Astrocyte (in vitro differentiated cells and primary cell): ENCODE measurements around the gene GTPBP6. TPM values are rescaled to one million over a fixed set of nuclear protein-coding genes. Genes with fewer than 3 reads are reported as not detected.

Experiments
- DNase-seq: peaks from one replicate; pipeline ENCODE4 v3.0.0-alpha.2; 2010; ENCODE audit warnings: low read depth
- FAIRE-seq: peaks from 2 replicates; lab custom pipeline; 2011; peaks lifted over from hg19 to GRCh38; lab: Jason Lieb, UNC
- H2AFZ ChIP-seq: 2 replicates; pipeline ENCODE4 v1.6.0; 2012; ENCODE audit warnings: low read depth, low read length, inconsistent platforms
- H3K27ac ChIP-seq: 2 replicates; pipeline ENCODE4 v1.5.1; 2011; ENCODE audit warnings: low read depth, low read length, inconsistent platforms
- H3K27me3 ChIP-seq: 2 replicates; pipeline ENCODE4 v1.6.0; 2011; ENCODE audit warnings: low read length, inconsistent platforms; ENCODE audit not compliant: insufficient read depth
- H3K36me3 ChIP-seq: 2 replicates; pipeline ENCODE4 v1.5.1; 2011; ENCODE audit warnings: low read length, inconsistent platforms; ENCODE audit not compliant: insufficient read depth
- H3K4me1 ChIP-seq: 2 replicates; pipeline ENCODE4 v1.5.1; 2011; ENCODE audit warnings: low read length, inconsistent platforms; ENCODE audit not compliant: insufficient read depth
- H3K4me2 ChIP-seq: 2 replicates; pipeline ENCODE4 v1.6.0; 2012; ENCODE audit warnings: low read length, inconsistent platforms
- H3K4me3 ChIP-seq: 2 replicates; pipeline ENCODE4 v1.5.1; 2011; ENCODE audit warnings: low read depth, mild to moderate bottlenecking, low read length, inconsistent platforms; ENCODE audit not compliant: insufficient read depth
- H3K79me2 ChIP-seq: 2 replicates; pipeline ENCODE4 v1.6.0; 2012; ENCODE audit warnings: mild to moderate bottlenecking, low read length, inconsistent platforms; ENCODE audit not compliant: insufficient read depth
- H3K9ac ChIP-seq: 2 replicates; pipeline ENCODE4 v1.6.0; 2012; ENCODE audit warnings: mild to moderate bottlenecking, low read length, inconsistent platforms
- H3K9me3 ChIP-seq: 2 replicates; pipeline ENCODE4 v1.5.1; 2012; ENCODE audit warnings: low read depth, mild to moderate bottlenecking, low read length, inconsistent platforms; ENCODE audit not compliant: insufficient read depth
- H4K20me1 ChIP-seq: 2 replicates; pipeline ENCODE4 v1.6.0; 2012; ENCODE audit warnings: low read length, inconsistent platforms; ENCODE audit not compliant: insufficient read depth
- H3K27ac Mint-ChIP-seq: one replicate; pipeline ENCODE4 v1.8.0; 2021; ENCODE audit warnings: mild to moderate bottlenecking, mixed read lengths; ENCODE audit not compliant: unreplicated experiment
- H3K27me3 Mint-ChIP-seq: one replicate; pipeline ENCODE4 v1.8.0; 2021; ENCODE audit warnings: low read depth, mixed read lengths; ENCODE audit not compliant: unreplicated experiment
- H3K36me3 Mint-ChIP-seq: one replicate; pipeline ENCODE4 v1.8.0; 2021; ENCODE audit warnings: low read depth, mixed read lengths; ENCODE audit not compliant: unreplicated experiment
- H3K4me1 Mint-ChIP-seq: one replicate; pipeline ENCODE4 v1.8.0; 2021; ENCODE audit warnings: low read depth, mixed read lengths; ENCODE audit not compliant: unreplicated experiment
- H3K4me3 Mint-ChIP-seq: one replicate; pipeline ENCODE4 v1.8.0; 2021; ENCODE audit warnings: mild to moderate bottlenecking, moderate library complexity, mixed read lengths; ENCODE audit not compliant: unreplicated experiment
- H3K9me3 Mint-ChIP-seq: one replicate; pipeline ENCODE4 v1.8.0; 2021; ENCODE audit warnings: mild to moderate bottlenecking, mixed read lengths; ENCODE audit not compliant: unreplicated experiment
- CTCF ChIP-seq: IDR thresholded peaks from 2 replicates; pipeline ENCODE4 v1.5.1; 2011; ENCODE audit warnings: low read depth, mild to moderate bottlenecking, inconsistent platforms, low read length, moderate library complexity; ENCODE audit not compliant: insufficient read depth
- EZH2 ChIP-seq: IDR thresholded peaks from 2 replicates; pipeline ENCODE4 v1.6.1; 2012; ENCODE audit warnings: mild to moderate bottlenecking, low read length, inconsistent platforms; ENCODE audit not compliant: insufficient read depth
- total RNA-seq: library from RNA; stranded (reverse); gene quantifications from 2 replicates; pipeline ENCODE4 v1.2.1, GENCODE V29; 2021

Gene GTPBP6
- total RNA-seq, 1 donor from 2014 or later, result 30.5 TPM

GRCh38 chrX:311156-312129 is 7.2 kb downstream of the GTPBP6 start:
- no peak overlapping the region for H3K9ac ChIP-seq
- H3K4me3 ChIP-seq, result no peak overlapping the region
- DNase-seq, result no peak
- Mint-ChIP-seq H3K9me3 (no peaks in the 10 kb centered on the region), H3K36me3 (peaks cover 11% of the 10 kb centered on the region), H3K4me3 (no peak overlapping the region), H3K27ac (no peak overlapping the region), H3K4me1 (no peaks in the 10 kb centered on the region), H3K27me3 (no peaks in the 10 kb centered on the region)
- peaks cover 16% of the 10 kb centered on the region for H4K20me1 ChIP-seq
- TF ChIP-seq CTCF, result no peak
- TF ChIP-seq EZH2, result no peak
- H3K36me3 ChIP-seq, result peaks cover 18% of the 10 kb centered on the region
- H3K79me2 ChIP-seq, result peaks cover 4% of the 10 kb centered on the region
- no peak for FAIRE-seq
- no peaks in the 10 kb centered on the region for H3K9me3 ChIP-seq
- no peak overlapping the region for H3K4me2 ChIP-seq
- no peaks in the 10 kb centered on the region for H3K4me1 ChIP-seq
- no peak overlapping the region for H3K27ac ChIP-seq
- no peak overlapping the region for H2AFZ ChIP-seq
- H3K27me3 ChIP-seq, result no peaks in the 10 kb centered on the region

- no peak for FAIRE-seq
These were observed 7.9 kb downstream of the GTPBP6 start for GRCh38 chrX:310621-311155.

More at GRCh38 chrX:310621-311155, 7.9 kb downstream of the GTPBP6 start:
- H3K9me3 ChIP-seq, result no peaks in the 10 kb centered on the region
- TF ChIP-seq EZH2, result no peak
- no peak for TF ChIP-seq CTCF
- no peaks in the 10 kb centered on the region for H3K4me1 ChIP-seq
- Mint-ChIP-seq H3K4me1 (no peaks in the 10 kb centered on the region), H3K9me3 (no peaks in the 10 kb centered on the region), H3K4me3 (no peak overlapping the region), H3K27ac (no peak overlapping the region), H3K36me3 (peaks cover 13% of the 10 kb centered on the region), H3K27me3 (no peaks in the 10 kb centered on the region)
- DNase-seq, result no peak
- H3K27me3 ChIP-seq, result no peaks in the 10 kb centered on the region
- no peak overlapping the region for H2AFZ ChIP-seq
- no peak overlapping the region for H3K4me2 ChIP-seq
- H3K9ac ChIP-seq, result no peak overlapping the region
- peaks cover 15% of the 10 kb centered on the region for H4K20me1 ChIP-seq
- H3K4me3 ChIP-seq, result no peak overlapping the region
- no peaks in the 10 kb centered on the region for H3K79me2 ChIP-seq
- peaks cover 24% of the 10 kb centered on the region for H3K36me3 ChIP-seq
- H3K27ac ChIP-seq, result no peak overlapping the region
